HG02840 (cell line): ENCODE data around the gene PAM.
"Not testable (repeated sequence)": the region's sequence is repeated elsewhere in the genome, so short reads cannot be mapped to it uniquely, and the experiment has no call there.

Experiments
- ATAC-seq: cut with Tn5 transposase; IDR thresholded peaks from one replicate; pipeline ENCODE4 v1.9.1; 2021; ENCODE audit warnings: mild to moderate bottlenecking, moderate library complexity, moderate number of reproducible peaks; ENCODE audit not compliant: unreplicated experiment, low FRiP score

Gene PAM

GRCh38 chr5:102971676-102972293, 216.7 kb downstream of the PAM start:
- ATAC-seq, result no peak

- no peak for ATAC-seq
Observed at GRCh38 chr5:102974177-102974576, 219.1 kb downstream of the PAM start.

- ATAC-seq, result no peak
Observed at GRCh38 chr5:102975045-102975444, 219.9 kb downstream of the PAM start.

- no peak for ATAC-seq
Observed at GRCh38 chr5:102975457-102976182, 220.5 kb downstream of the PAM start.

GRCh38 chr5:102981957-102982635, 227.0 kb downstream of the PAM start:
- no peak for ATAC-seq

- ATAC-seq, result no peak
Observed at GRCh38 chr5:102986074-102986473, 231.0 kb downstream of the PAM start.

- ATAC-seq, result no peak
Observed at GRCh38 chr5:102988459-102988858, 233.4 kb downstream of the PAM start.

- ATAC-seq, result no peak
Observed at GRCh38 chr5:102991802-102992201, 236.7 kb downstream of the PAM start.

- ATAC-seq, result no peak
Observed at GRCh38 chr5:102996011-102996575, 241.0 kb downstream of the PAM start.

GRCh38 chr5:102998224-102998623, 243.1 kb downstream of the PAM start:
- ATAC-seq, result no peak

- ATAC-seq, result no peak
Observed at GRCh38 chr5:102999191-102999590, 244.1 kb downstream of the PAM start.

GRCh38 chr5:102999621-103000020, 244.5 kb downstream of the PAM start:
- not testable (repeated sequence) for ATAC-seq

GRCh38 chr5:103000089-103000488, 245.0 kb downstream of the PAM start:
- no peak for ATAC-seq

- no peak for ATAC-seq
Observed at GRCh38 chr5:103003872-103004271, 248.8 kb downstream of the PAM start.

- no peak for ATAC-seq
Observed at GRCh38 chr5:103005276-103005675, 250.2 kb downstream of the PAM start.

GRCh38 chr5:103006921-103007320, 251.8 kb downstream of the PAM start:
- ATAC-seq, result no peak

GRCh38 chr5:103010168-103010567, 255.1 kb downstream of the PAM start:
- ATAC-seq, result no peak

GRCh38 chr5:103013933-103014552, 258.9 kb downstream of the PAM start:
- ATAC-seq, result no peak

GRCh38 chr5:103014983-103015382, 259.9 kb downstream of the PAM start:
- no peak for ATAC-seq

GRCh38 chr5:103016167-103016566, 261.1 kb downstream of the PAM start:
- ATAC-seq, result no peak

- ATAC-seq, result no peak
Observed at GRCh38 chr5:103019804-103020203, 264.7 kb downstream of the PAM start.
